GM19467 (cell line): ENCODE measurements around the gene CD300E.
"Not testable (repeated sequence)": the region's sequence is repeated elsewhere in the genome, so short reads cannot be mapped to it uniquely, and the experiment has no call there.

Experiments
- ATAC-seq: cut with Tn5 transposase; IDR thresholded peaks from one replicate; pipeline ENCODE4 v1.9.1; 2021; ENCODE audit warnings: mild to moderate bottlenecking, moderate library complexity; ENCODE audit not compliant: unreplicated experiment

The CD300E gene

DNA sequence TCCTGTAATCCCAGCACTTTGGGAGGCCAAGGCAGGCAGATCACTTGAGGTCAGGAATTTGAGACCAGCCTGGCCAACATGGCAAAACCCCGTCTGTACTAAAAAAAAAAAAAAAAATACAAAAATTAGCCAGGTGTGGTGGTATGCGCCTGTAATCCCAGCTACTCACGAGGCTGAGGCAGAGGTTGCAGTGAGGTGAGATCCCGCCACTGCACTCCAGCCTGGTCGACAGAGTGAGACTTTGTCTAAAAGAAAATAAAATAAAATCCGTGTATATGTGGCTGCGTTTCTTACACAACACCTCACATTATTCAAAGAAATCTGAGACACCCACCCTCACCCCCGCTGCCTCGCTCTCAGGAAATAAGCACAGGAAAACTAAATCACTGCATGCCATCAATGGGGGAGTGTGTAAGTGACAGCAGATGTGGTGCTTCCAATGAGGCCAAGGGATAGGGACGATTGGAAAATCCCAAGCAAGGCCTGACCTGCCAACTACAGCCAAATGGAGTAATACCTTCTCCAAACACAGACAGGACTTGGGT, 13.1 kb upstream of the CD300E start:
- ATAC-seq: not testable (repeated sequence)

DNA sequence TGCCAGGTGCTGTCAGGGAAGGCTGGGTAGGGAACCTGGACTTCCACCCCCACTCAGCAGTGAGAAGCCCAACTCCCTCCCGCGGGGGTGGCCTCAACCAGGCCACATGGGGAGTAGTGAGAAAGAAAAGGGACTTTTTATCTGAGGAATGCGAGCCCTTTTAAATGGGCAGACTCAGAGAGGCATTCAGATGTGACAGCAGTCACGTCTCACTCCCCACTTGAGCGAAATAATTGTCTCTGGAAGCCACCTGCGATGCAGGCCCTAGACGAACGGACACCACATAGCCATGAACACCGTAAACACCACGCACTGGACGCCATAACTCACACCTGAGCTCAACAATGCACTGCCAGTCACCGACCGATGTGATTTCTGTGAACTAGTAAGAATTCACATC, 11.9 kb upstream of the CD300E start:
- no peak for ATAC-seq

DNA sequence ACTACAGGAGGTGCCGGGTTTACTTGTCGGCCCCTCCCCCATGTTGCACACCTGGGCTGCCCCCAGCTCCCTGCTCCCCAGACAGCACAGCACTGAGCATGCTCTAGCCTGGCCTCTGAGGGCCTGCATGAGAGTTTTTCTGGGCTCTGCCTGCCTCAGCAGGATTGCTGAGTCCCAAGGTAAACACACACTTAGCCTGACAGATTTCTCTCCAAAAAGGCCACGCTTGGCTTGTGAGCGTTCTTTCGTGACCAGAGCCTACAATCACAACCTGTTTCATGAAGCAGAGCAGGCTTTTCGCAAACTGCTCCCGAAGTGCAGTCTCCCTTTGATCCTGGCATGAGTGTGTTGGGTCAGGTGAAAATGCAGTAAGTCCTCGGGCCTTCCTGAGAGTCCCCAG, 9.8 kb upstream of the CD300E start:
- ATAC-seq: no peak

DNA sequence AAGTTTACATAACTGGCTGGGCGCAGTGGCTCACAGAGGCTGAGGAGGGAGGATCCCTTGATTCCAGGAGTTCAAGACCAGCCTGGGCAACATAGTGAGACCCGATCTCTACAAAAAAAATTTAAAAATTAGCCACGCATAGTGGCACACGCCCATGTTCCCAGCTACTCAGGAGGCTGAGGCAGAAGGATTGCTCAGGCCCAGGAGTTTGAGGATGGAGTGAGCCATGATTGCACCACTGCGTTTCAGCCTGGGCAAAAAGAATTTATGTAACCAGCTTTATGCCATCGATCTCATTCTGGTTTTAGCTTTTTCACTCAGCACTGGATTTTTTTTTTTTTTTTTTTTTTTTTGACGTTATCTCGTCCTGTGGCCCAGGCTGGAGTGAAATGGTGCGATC, 9.1 kb upstream of the CD300E start:
- ATAC-seq: no peak

DNA sequence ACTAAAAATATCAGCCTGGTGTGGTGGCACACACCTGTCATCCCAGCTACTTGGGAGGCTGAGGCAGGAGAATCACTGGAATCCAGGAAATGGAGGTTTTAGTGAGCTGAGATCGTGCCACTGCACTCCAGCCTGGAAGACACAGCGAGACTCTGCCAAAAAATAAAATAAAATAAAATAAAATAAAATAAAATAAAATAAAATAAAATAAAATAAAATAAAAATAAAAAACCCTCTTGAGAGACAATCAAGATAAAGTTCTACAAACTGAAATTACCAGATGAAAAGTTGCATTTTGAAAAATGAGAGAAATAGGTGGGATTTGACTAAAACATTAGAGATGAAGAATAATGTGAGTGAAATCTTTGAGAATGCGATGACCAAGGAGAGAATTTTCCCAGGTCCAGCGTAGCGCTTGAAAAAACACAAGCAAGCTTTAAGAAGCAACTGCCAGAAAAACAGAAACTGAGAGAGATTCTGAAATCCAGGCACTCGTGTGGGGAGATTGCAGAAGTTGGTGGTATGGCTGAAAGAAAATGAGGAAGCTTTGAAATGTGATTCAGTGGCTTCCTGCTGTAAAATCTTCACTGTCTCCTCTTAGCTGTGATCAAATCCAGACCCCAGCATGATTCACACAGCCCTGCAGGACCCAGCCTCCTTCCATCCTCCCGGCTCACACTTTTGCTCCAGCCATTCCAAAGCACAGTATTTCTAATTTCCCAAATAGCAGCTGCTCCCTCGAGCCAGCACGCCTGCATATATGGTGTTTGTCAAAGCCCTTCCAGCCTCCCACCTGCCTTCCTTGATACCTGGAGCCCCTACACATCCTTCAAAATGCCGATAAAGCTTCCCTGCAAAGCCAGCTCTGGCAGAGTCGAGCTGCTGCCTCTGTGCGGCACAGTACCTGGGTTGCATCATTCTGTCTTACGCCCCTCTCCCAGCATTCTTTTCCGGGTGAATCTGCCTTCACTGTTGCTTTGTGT, 8.2 kb upstream of the CD300E start:
- no peak for ATAC-seq

DNA sequence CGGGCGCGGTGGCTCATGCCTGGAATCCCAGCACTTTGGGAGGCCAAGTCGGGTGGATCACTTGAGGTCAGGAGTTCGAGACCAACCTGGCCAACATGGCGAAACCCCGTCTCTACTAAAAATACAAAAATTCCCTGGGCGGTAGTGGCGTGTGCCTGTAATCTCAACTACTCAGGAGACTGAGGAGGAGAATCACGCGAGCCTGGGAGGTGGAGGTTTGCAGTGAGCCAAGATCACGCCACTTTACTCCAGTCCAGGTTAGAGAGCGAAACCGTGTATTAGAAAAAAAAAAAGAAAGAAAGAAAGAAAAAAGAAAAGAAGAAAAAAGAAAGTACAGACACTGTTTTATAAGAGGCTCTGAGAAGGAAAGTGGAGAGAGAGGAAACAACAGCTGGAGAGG, 6.7 kb upstream of the CD300E start:
- ATAC-seq: not testable (repeated sequence)

DNA sequence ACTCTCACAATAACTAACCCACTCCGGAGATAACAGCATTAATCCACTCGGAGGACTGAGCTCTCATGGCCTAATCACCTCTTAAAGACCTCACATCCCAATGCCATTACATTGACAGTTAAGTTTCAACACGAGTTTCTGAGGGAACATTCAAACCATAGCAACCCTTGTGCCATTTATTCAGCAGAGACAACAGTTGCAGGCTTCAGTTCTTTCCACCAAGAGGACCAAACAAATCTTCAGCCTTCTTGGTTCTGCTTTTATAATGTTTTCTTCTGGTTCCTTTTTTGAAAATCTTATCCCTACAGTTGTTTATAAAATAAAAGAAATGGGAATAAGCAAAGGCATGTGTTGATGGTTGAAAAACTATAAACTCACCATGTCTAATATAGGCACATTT, 2.1 kb upstream of the CD300E start:
- ATAC-seq: no peak

DNA sequence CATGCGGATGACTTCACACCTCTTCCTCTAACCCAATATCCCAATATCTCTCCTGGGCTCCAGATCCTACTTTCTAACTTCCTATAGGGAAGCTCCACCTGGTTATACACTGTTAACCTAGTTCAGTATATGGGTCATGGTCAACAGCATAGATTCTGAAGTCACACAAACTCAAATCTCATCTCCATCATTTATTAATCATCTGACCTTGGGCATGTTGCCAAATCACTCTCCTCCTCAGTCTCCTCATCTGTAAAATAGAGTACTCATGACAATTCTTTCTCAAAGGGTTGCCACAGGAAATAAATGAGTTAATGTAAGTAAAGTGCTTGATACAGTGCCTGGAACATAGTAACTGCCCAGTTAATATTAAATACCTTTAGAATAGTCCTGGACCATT, 593 bp upstream of the CD300E start:
- no peak for ATAC-seq

DNA sequence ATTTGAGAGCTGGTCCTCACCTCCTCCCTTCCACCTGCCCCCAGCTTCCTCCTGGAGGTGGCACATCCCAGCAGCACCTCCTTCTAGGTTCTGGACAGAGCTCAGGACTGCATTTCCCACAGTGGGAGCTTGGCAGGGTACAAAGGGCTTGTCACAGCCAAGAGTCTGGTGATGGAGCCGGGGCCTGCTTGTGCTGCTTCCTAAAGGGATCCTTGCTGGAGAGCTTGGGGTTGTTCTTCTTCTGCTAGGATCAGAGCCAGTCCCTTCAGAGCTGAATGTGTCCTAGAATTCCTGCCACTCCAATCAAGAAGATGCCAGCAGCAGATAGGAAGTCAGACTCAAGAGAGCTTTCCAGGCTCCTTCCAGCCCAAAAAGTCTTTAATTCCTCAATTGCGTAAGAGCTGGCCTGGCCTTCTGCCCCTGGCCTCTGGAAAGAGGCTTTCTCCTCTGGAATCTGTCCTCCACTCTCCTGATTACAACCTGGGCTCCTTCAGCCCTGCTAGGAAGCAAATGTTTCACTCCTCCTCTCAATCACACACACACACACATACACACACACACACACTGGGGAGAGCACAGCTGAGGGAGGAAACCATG, 4.4 kb downstream of the CD300E start:
- no peak for ATAC-seq

DNA sequence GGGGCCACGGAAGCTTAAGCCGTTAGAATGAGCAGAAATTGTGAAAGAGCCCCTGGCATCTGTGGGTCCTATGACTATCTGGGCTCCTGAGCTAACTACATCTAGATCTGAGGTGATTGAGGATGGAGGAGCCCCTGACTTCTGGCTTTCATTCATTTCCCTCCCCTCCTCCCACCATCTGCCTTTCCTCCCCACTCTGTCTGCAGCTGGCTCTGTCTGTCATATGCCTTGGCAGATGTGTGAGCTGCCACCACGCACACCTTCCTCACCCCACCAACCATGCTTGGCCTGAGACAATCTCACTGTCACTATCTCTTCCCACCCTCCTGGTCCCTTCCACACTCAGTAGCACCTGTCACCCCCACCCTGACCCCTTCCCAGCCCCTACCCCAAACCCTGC, 5.1 kb downstream of the CD300E start:
- no peak for ATAC-seq

DNA sequence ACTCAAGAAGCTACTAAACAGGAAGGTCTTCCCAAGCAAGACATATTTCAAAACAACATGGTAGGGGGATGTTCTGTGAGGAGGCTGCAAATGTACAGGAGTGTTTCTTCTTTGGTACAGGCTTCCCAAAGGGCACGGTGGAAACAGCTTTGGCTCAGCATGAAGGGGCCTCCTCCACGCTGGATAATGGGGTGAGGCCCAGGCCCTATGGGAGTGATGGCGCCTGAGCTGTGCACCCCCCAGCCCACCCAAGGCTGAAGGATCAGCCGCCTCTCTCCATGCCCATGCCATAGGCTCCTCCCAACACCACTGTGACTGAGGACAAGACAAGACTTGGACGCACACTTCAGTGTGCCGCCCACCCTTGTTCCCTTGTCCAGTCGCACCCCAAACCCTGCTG, 6.8 kb downstream of the CD300E start:
- ATAC-seq: no peak

DNA sequence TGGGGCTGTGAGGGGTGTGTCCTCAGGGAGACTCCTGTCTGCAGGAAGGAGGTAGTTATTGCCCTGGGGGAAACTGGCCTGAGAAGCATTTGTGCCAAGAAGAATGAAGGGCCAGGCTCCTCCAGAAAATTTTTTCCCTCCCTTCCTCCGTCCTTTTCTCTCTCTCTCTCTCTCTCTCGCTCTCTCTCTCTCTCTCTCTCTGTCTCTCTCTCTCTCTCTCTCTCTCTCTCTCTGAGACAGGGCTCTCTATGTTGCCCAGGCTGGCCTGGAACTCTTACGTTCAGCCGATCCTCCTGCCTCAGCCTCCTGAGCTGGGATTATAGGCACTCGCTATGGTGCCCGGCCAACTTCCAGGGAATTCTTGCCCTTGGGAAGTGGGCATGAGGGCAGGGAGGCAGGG, 11.5 kb downstream of the CD300E start:
- ATAC-seq: no peak

DNA sequence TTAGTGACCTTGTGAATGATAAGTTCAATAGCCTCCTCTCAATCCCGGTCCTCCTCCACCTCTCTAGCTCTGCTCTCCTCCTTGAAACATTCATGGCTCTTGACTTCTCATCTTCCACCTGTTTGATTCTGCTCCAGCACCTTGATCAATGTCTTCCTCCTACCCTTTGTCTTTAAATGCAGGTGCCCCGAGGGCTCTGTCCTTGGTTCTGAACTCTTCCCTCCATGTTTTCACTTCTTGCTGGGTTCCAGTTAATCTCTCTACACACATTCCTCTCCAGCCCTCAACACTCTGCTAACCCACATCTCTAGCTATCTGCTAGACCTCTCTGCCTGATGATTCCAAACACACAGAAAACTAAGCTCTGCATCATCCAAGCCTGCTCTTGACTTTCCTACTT, 13.4 kb downstream of the CD300E start:
- no peak for ATAC-seq

DNA sequence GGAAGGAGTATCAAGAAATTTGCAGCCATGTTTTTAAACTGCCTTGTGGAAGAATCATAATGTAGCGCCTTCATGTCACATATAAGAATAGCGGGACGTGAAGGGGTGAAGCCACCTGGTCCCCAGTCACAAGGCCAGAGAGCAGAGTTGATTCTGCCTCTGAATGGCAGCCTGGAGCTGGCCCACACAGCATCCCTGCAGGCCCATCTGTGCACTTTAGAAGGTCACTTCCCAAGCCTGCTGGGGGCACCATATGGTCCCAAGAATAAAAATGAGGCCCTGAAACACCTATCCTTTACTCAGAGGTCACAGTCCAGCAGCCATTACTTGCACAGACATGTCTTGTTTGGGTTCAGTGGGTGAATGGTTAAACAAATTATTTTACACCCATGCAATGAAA, 15.0 kb downstream of the CD300E start:
- no peak for ATAC-seq

DNA sequence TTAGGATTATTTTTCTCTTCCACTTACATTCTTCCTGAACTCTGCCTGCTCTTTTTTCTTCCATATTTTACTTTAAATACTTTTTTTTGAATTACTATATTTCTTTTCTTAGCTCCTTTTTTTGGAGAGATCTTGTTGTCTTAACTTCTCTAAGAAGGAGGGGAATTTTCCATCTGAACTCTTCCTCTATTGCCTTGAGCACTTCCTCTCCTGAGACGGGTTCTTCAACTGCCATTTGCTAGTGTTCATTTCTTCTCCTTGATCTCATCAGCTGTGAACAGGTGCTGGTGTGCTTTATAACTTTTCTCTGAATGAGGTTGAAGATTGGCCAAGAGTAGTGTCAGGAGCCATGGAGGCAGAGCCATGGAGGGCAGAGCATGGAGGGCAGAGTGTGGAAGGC, 16.3 kb downstream of the CD300E start:
- no peak for ATAC-seq

DNA sequence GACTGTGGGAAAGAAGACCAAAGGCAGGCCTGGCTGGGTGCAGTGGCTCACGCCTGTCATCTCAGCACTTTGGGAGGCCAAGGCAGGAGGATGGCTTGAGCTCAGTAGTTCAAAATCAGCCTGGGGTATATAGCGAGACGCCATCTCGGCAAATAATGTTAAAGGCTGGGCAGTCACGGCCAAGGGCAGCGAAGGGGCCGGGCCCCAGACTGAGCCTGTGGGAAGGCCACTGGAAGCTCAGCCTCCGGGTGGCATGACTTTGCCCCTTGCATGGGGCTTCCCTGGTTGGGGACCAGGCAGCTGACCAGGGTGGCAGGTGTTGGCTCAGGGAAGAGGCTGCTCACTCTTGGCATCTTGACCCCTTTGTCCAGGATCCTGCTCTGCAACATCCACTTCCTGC, 17.5 kb downstream of the CD300E start:
- ATAC-seq: no peak

DNA sequence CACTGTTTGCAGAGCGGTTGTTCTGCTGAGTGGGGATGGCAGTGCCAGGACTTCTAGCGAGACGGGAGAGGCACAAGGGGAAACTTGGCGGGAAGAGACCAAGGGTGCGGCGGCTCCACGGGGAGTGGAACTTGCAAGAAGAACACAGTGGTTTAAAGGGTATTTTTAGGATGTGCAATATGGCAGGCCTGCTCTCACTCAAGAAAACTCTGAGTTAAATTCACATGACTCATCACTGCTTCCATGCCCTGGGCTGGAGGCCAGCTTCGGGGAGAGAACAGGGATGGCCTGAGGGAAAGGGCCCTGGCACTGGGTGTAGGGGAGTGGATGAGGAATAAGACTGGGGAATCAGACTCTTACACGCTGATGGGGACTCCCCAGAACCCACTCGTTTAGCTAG, 18.2 kb downstream of the CD300E start:
- ATAC-seq: no peak

DNA sequence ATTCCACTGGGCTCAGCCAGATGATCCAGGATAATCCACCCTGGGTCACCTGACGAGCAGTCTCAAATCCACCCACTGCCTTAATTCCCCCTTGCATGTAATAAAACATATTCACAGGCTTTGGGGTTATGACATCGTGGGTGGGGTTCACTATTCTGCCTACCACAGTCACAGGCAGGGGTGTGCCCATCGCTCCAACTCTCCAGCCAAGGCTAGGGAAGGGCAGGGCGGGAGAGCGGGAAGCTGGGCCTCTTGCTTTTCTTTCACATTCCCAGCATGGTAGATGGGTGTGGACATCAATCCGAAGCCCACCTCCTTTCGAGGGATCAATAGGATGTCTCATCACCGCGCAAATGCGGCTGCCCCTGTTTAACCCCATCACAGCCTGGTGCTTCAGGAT, 18.8 kb downstream of the CD300E start:
- no peak for ATAC-seq

DNA sequence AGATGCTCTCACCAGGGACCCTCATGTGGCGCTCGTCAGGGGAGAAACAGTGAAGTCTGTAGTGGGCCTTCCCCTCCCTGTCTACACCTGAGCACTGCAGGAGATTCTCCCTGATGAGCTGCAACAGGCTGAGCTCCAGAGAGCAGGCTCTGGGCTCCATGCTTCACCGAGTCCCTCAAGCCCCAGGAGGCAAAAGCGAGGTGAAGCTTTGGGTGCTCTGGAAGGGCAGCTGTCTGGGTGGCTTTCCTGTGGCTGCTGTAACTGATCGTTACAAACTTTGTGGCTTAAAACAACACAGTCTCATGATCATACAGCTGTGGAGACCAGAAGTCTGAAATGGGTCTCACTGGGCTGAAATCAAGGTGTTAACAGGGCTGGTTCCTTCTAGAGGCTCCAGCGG, 19.3 kb downstream of the CD300E start:
- ATAC-seq: no peak

DNA sequence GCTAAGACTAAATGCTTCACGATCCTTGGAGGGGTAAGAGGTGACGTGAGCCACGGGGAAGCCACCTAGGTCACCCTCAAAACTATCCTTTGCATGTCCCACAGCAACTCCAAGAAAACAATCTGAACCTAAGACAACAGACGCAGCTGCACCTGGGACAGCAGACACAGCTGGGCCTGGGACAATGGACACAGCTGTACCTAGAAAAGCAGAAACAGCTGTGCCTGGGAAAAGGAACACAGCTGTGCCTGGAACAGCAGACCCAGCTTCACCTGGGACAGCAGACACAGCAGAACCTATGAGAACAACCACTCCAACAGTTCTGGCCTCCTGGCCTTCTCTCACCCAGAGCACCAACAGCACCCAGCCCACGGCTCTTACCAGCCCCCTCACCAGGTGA, 19.8 kb downstream of the CD300E start:
- ATAC-seq: no peak

DNA sequence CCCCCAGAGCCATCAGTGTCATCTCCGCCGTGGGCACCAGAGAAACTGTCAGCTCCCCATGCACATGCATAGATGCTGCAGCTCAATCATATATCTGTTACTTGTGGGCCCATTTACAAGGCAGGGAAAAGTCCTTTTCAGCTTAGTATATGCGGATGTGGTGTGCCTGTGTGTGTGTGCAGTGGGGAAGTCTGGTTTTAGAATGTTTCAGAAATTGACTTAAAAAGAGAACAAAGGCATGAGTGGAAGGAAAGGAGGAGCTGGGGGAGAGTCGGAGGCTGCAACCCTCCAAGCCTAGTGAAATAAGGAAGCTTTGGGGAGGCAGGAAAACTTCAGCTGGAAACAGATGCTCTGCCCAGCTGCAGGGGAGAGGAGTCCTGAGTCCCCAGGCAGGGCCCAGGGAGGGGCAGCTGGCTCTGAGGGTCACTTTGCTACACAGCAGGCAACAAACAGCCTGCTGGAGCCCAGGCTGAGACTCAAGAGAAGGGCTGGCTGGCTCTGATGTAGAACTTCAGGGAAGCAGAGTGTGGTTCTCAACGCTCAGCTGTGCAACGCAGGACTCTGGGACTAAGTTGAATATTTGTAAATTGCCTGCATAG, 20.4 kb downstream of the CD300E start:
- no peak for ATAC-seq
